Jurkat, Clone E6-1 (cell line): Measurements from ENCODE around the gene C1orf159.

Experiments
- DNase-seq: peaks from one replicate; pipeline ENCODE4 v3.0.0-alpha.2; 2011; ENCODE audit warnings: low read depth, low spot score
- H3K4me3 ChIP-seq: 2 replicates; pipeline ENCODE4 v1.5.1; 2011; ENCODE audit warnings: mild to moderate bottlenecking, low read length, control low read depth, moderate library complexity

The C1orf159 gene

DNA sequence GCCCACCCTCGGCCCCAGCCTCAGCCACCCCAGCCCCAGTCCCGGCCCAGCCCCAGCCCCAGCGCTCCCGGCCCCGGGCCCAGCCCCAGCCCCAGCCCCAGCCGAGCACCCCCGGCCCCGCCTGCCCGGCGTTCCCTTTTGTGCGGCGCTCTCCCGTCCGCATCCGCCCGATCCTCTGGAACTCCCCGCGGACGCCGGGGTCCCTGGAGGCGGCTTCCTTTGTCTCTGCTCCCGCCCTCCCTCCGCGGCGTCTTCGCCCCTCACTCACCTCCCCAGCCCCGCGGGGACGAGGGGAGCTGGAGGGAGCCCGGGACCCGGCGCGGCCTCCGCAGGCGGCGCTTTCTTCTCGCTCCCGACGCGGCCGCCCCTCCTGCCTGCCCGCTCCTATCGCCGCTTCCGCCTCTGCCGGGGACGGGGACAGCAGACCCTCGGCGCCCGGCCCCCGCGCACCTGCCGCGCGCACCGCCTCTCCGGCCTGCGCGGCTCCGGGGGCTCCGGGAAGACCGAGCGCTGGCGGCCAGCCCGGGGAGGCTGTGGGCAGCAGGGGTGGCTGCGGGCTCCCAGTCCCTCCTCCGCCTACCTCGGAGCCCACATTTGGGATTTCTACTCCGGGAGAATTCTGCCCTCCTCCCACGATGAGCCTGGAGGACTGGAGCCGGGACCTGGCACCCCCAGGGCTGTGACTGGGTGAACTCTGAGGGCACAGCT lies 82.0 kb downstream of the C1orf159 start:
- no peak for DNase-seq
- peak overlapping the region; percentile 11; the same call in 1 of the 2 replicates for H3K4me3 ChIP-seq

DNA sequence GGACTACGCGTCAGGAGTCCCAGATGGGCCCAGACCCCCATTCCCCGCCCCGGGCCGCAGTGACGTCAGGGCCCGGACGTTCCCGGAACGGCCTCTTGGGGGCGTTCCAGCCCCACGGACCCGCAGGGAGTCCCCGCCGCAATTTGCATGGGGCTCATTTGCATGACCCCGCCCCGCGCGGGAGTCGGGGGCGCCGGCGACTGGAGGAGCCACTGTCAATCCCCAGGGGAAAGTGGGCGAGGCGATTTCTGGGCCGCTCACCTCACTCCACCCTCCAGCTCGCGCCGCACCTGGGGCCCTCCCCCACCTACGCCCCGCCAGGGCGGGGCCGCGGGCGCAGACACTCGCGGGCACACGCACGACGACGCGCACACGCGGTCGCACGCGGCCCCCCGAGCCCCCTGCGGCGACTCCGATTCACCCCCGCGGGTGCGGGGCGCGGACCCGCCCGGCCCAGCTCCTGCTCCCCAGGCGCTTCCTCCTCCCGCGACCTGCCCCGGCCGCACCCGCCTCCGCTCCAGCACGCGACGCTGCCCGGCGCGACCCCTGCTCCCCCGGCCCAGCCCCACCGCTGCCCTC lies 82.8 kb downstream of the C1orf159 start:
- peak overlapping the region; percentile 13; the same call in 1 of the 2 replicates for H3K4me3 ChIP-seq
- DNase-seq = peak; percentile 91

DNA sequence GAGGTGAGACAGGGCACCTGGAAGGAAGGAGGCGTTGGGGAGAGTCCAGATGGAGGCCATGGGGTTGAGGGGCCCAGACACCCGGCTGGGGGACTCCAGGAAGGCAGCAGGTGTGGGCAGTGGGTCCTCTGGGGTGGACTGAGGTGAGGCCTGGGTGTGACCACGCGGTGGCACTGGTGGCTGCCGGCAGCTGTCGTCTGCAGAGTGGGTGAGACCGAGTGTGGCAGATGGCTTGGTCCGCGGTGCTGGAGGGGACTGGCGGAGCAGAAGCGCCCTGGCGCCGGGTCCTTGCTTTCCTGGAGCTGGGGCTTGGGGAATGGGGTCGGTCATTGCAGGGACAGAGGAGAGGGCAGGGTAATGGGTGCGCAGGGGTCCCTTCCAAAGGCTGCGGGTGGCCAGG lies 83.5 kb downstream of the C1orf159 start:
- DNase-seq = no peak
- no peak overlapping the region for H3K4me3 ChIP-seq
